IPS-15b (cell line): Measurements from ENCODE around the gene TNRC6B.
A peak's percentile ranks its signal among the peaks of the same experiment; 100 is the strongest.
"Not testable (repeated sequence)": the region's sequence is repeated elsewhere in the genome, so short reads cannot be mapped to it uniquely, and the experiment has no call there.

Experiments
- H3K27me3 ChIP-seq: one replicate; pipeline ENCODE4 v1.6.1; 2013; ENCODE audit warnings: low read length; ENCODE audit not compliant: control insufficient read depth, insufficient read depth
- H3K36me3 ChIP-seq: one replicate; pipeline ENCODE4 v1.6.1; 2013; ENCODE audit warnings: low read length; ENCODE audit not compliant: control insufficient read depth, insufficient read depth
- H3K4me1 ChIP-seq: one replicate; pipeline ENCODE4 v1.6.1; 2013; ENCODE audit warnings: mild to moderate bottlenecking, low read length; ENCODE audit not compliant: control insufficient read depth, insufficient read depth
- H3K4me3 ChIP-seq: one replicate; pipeline ENCODE4 v1.5.1; 2013; ENCODE audit warnings: low read depth, low read length
- H3K9ac ChIP-seq: one replicate; pipeline ENCODE4 v1.6.1; 2013; ENCODE audit warnings: low read depth, mild to moderate bottlenecking, low read length
- H3K9me3 ChIP-seq: one replicate; pipeline ENCODE4 v1.6.1; 2013; ENCODE audit warnings: mild to moderate bottlenecking, low read length; ENCODE audit not compliant: control insufficient read depth, insufficient read depth

Gene TNRC6B

GRCh38 chr22:40187389-40187788 is 9.7 kb downstream of the TNRC6B start:
- no peaks in the 10 kb centered on the region for H3K9me3 ChIP-seq
- no peaks in the 10 kb centered on the region for H3K27me3 ChIP-seq
- H3K9ac ChIP-seq = no peak overlapping the region
- no peaks in the 10 kb centered on the region for H3K36me3 ChIP-seq
- no peak overlapping the region for H3K4me3 ChIP-seq
- peaks cover 48% of the 10 kb centered on the region for H3K4me1 ChIP-seq

- Histone ChIP-seq H3K9me3 (no peaks in the 10 kb centered on the region), H3K27me3 (no peaks in the 10 kb centered on the region), H3K4me3 (no peak overlapping the region), H3K4me1 (peaks cover 65% of the 10 kb centered on the region), H3K9ac (no peak overlapping the region), H3K36me3 (no peaks in the 10 kb centered on the region)
Observed at GRCh38 chr22:40189997-40190396, 12.3 kb downstream of the TNRC6B start.

- Histone ChIP-seq H3K4me1 (peaks cover 70% of the 10 kb centered on the region), H3K27me3 (no peaks in the 10 kb centered on the region), H3K9me3 (no peaks in the 10 kb centered on the region), H3K4me3 (no peak overlapping the region), H3K36me3 (no peaks in the 10 kb centered on the region), H3K9ac (no peak overlapping the region)
Observed at GRCh38 chr22:40190501-40190900, 12.8 kb downstream of the TNRC6B start.

- Histone ChIP-seq H3K36me3 (no peaks in the 10 kb centered on the region), H3K9me3 (no peaks in the 10 kb centered on the region), H3K9ac (peak overlapping the region; percentile 55), H3K27me3 (no peaks in the 10 kb centered on the region), H3K4me1 (peaks cover 79% of the 10 kb centered on the region), H3K4me3 (peak overlapping the region; percentile 61)
Observed at GRCh38 chr22:40193429-40194421, 16.0 kb downstream of the TNRC6B start.

- H3K4me3 ChIP-seq = peak overlapping the region; percentile 61
- H3K9ac ChIP-seq = peak overlapping the region; percentile 55
- no peaks in the 10 kb centered on the region for H3K9me3 ChIP-seq
- peaks cover 79% of the 10 kb centered on the region for H3K4me1 ChIP-seq
- H3K36me3 ChIP-seq = no peaks in the 10 kb centered on the region
- no peaks in the 10 kb centered on the region for H3K27me3 ChIP-seq
Observed at GRCh38 chr22:40194656-40195055, 16.9 kb downstream of the TNRC6B start.

GRCh38 chr22:40196628-40197360 is 19.1 kb downstream of the TNRC6B start:
- Histone ChIP-seq H3K4me1 (peaks cover 60% of the 10 kb centered on the region), H3K27me3 (no peaks in the 10 kb centered on the region), H3K9ac (no peak overlapping the region), H3K4me3 (no peak overlapping the region), H3K9me3 (no peaks in the 10 kb centered on the region), H3K36me3 (no peaks in the 10 kb centered on the region)

GRCh38 chr22:40197421-40197820 is 19.7 kb downstream of the TNRC6B start:
- H3K27me3 ChIP-seq, H3K36me3 ChIP-seq, H3K9me3 ChIP-seq, H3K4me3 ChIP-seq: not testable (repeated sequence)
- H3K9ac ChIP-seq = peak overlapping the region; percentile 39
- H3K4me1 ChIP-seq = peaks cover 55% of the 10 kb centered on the region

GRCh38 chr22:40198733-40199132 is 21.0 kb downstream of the TNRC6B start:
- no peak overlapping the region for H3K9ac ChIP-seq
- H3K4me3 ChIP-seq = no peak overlapping the region
- H3K9me3 ChIP-seq = no peaks in the 10 kb centered on the region
- H3K4me1 ChIP-seq = peaks cover 46% of the 10 kb centered on the region
- no peaks in the 10 kb centered on the region for H3K36me3 ChIP-seq
- H3K27me3 ChIP-seq = no peaks in the 10 kb centered on the region

GRCh38 chr22:40199223-40199622 is 21.5 kb downstream of the TNRC6B start:
- Histone ChIP-seq H3K9ac (no peak overlapping the region), H3K4me1 (peaks cover 44% of the 10 kb centered on the region), H3K9me3 (no peaks in the 10 kb centered on the region), H3K4me3 (no peak overlapping the region), H3K27me3 (no peaks in the 10 kb centered on the region), H3K36me3 (no peaks in the 10 kb centered on the region)

- Histone ChIP-seq H3K9ac (no peak overlapping the region), H3K4me1 (peaks cover 37% of the 10 kb centered on the region), H3K36me3 (no peaks in the 10 kb centered on the region), H3K4me3 (no peak overlapping the region), H3K9me3 (no peaks in the 10 kb centered on the region), H3K27me3 (no peaks in the 10 kb centered on the region)
Observed at GRCh38 chr22:40199852-40200251, 22.1 kb downstream of the TNRC6B start.

- Histone ChIP-seq H3K4me3 (no peak overlapping the region), H3K9ac (no peak overlapping the region), H3K27me3 (no peaks in the 10 kb centered on the region), H3K36me3 (no peaks in the 10 kb centered on the region), H3K9me3 (no peaks in the 10 kb centered on the region), H3K4me1 (peaks cover 31% of the 10 kb centered on the region)
Observed at GRCh38 chr22:40200795-40201530, 23.2 kb downstream of the TNRC6B start.
